GM12891 (cell line): ENCODE data around the gene NUDCD3.

Experiments used
- DNase-seq: peaks from one replicate; pipeline ENCODE4 v3.0.0; 2011; ENCODE audit warnings: low spot score; ENCODE audit not compliant: insufficient read length
- FAIRE-seq: peaks from 2 replicates; lab custom pipeline; 2011; peaks lifted over from hg19 to GRCh38; lab: Jason Lieb, UNC
- PAX5 ChIP-seq: IDR thresholded peaks from 2 replicates; pipeline ENCODE4 v1.6.1; 2011; ENCODE audit warnings: low read length, moderate library complexity, mild to moderate bottlenecking; ENCODE audit not compliant: insufficient read depth, severe bottlenecking
- POLR2A ChIP-seq: IDR thresholded peaks from 2 replicates; pipeline ENCODE4 v1.6.1; 2011; ENCODE audit warnings: low read depth, low read length, control low read depth
- POLR2AphosphoS5 ChIP-seq: IDR thresholded peaks from 2 replicates; pipeline ENCODE4 v1.6.1; 2011; ENCODE audit warnings: low read depth, low read length, control low read depth
- POU2F2 ChIP-seq: IDR thresholded peaks from 2 replicates; pipeline ENCODE4 v1.6.1; 2011; ENCODE audit warnings: low read depth, mild to moderate bottlenecking, control low read depth, low read length, moderate library complexity
- SPI1 ChIP-seq: IDR thresholded peaks from 2 replicates; pipeline ENCODE4 v1.6.1; 2011; ENCODE audit warnings: low read depth, low read length, control low read depth
- TAF1 ChIP-seq: IDR thresholded peaks from 2 replicates; pipeline ENCODE4 v1.6.1; 2011; ENCODE audit warnings: low read depth, low read length, control low read depth

The NUDCD3 gene

GRCh38 chr7:44329888-44330287 is 160.6 kb downstream of the NUDCD3 start:
- TF ChIP-seq POLR2AphosphoS5 (no peak), POU2F2 (no peak), POLR2A (no peak), SPI1 (no peak), PAX5 (no peak), TAF1 (no peak)
- DNase-seq (no peak), FAIRE-seq (no peak)
